Sigmoid colon (tissue), 7 donors: ENCODE results near the gene LPCAT1. TPM values are rescaled to one million over a fixed set of nuclear protein-coding genes. Genes with fewer than 3 reads are reported as not detected.

Experiments
- DNase-seq: peaks from one replicate; pipeline ENCODE4 v3.0.0-alpha.2; 2019
- H3K27ac ChIP-seq, 4 donors: fragments of 200-600 bp; sonication (generic); one replicate each; pipeline ENCODE4 v1.5.1; 2016 to 2019; ENCODE audit warnings: mild to moderate bottlenecking in 1 of 4
- H3K27me3 ChIP-seq, 3 donors: fragments of 200-600 bp; sonication (generic); one replicate each; pipeline ENCODE4 v1.5.1; 2019; ENCODE audit warnings: mild to moderate bottlenecking in 1 of 3
- H3K36me3 ChIP-seq, 4 donors: fragments of 200-600 bp; sonication (generic); one replicate each; pipeline ENCODE4 v1.5.1; 2016 to 2019
- H3K4me1 ChIP-seq, 4 donors: fragments of 200-600 bp; sonication (generic); one replicate each; pipeline ENCODE4 v1.5.1; 2017 to 2019
- H3K4me3 ChIP-seq, 4 donors: fragments of 200-600 bp; sonication (generic); one replicate each; pipeline ENCODE4 v1.5.1; 2017 to 2019; ENCODE audit warnings: mild to moderate bottlenecking in 2 of 4, moderate library complexity in 1 of 4
- H3K9me3 ChIP-seq, 4 donors: fragments of 200-600 bp in 3 of 4; sonication (generic) in 3 of 4; one replicate each; pipeline versions ENCODE4 v1.5.1 to v1.6.1; 2013 to 2019
- CTCF ChIP-seq, 4 experiments: fragments of 450-650 bp in 3 of 4; fragments of 200-600 bp in 1 of 4; IDR thresholded peaks; one replicate each; pipeline ENCODE4 v1.5.1; 2016 to 2019; ENCODE audit warnings: antibody characterized with exemption in 4 of 4, mild to moderate bottlenecking in 3 of 4, moderate library complexity in 2 of 4
- EP300 ChIP-seq, 4 donors: sonication (generic); formaldehyde crosslinking; IDR thresholded peaks; one replicate each; pipeline ENCODE4 v1.6.1; 2017; ENCODE audit warnings: antibody characterized with exemption in 4 of 4
- POLR2A ChIP-seq, 2 donors: fragments of 450-650 bp; IDR thresholded peaks; one replicate each; pipeline ENCODE4 v1.6.1; 2016; ENCODE audit warnings: antibody characterized with exemption in 2 of 2, mild to moderate bottlenecking in 2 of 2, moderate library complexity in 2 of 2
- POLR2AphosphoS5 ChIP-seq, 4 donors: sonication (generic); formaldehyde crosslinking; IDR thresholded peaks; one replicate each; pipeline ENCODE4 v1.6.1; 2017; ENCODE audit warnings: antibody characterized with exemption in 4 of 4
- WGBS, 2 donors: extraction: QIAGEN DNeasy Blood & Tissue Kit; methylation state at CpG; one replicate each; pipeline ENCODE4 v1.1.7; 2013; 5-methylcytosine and 5-hydroxymethylcytosine counted together
- intact Hi-C: fragments of 100-400 bp; cut with DNase I; formaldehyde crosslinking; loops from one replicate; pipeline ENCODE4 v1.15.1; 2023
- polyA plus RNA-seq, 3 donors: library from polyadenylated mRNA; stranded (reverse); fragments of 200-250 nt; gene quantifications; one replicate each; pipeline ENCODE4 v1.2.3, GENCODE V29; 2013
- total RNA-seq, 4 donors: library from RNA; depleted of rRNA; stranded (reverse); fragments of >200 nt; gene quantifications; one replicate each; pipeline ENCODE4 v1.1.0, GENCODE V29; 2016
- donor health status: healthy with polysubstance abuse.
- donor health status: Bipolar disorder and iron deficiency.
- donor health status: healthy.

Gene LPCAT1
- total and polyA plus RNA-seq, 7 donors: 4.2 to 35.1 (median 22.2) TPM

DNA sequence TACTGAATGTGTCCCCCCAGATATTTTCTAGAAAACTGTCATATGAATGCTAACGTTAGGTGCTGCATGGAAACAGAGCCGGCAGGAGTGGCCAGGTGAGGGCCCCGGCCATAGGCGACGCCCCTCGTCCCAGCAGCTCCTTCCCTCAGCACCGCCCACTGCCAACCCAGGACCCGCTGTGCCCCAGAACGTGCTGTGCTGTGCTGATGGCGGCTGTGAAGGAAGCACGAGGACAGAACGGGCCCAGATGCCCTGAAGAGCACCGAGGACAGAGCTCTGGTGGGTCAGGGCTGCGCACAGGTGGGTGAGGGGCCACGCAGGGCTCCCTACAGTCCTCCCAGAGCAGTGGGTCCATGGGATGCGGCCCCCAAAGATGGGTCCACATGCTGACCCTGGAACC, 30.3 kb downstream of the LPCAT1 start:
- H3K36me3 ChIP-seq: peaks cover 0 to 60% (median 15%) of the 10 kb centered on the region in 4 donors
- 90 to 91% methylated on average over 16 of the region's 16 CpGs for WGBS, 2 donors

DNA sequence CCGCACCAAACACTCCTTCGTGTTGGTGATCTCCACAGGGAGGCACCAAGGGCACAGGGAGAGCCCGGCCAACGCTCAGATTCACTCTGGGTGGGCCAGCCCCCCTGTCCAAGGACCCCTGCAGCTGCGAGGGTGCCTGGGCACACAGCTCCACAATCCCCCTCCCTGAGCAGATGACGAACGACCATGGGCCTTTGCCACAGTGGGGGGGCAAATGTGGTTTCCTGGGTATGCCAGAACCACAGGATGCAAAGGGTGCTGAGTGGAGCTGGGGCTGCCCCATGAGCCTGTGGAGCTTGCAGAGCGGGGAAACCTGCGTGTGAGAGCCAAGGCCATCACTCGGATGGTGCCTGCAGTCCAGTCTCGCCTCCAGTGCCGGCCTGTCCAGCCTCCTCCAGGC, 31.0 kb downstream of the LPCAT1 start:
- H3K27ac ChIP-seq: no peak overlapping the region
- H3K36me3 ChIP-seq: peaks cover 2 to 66% (median 15%) of the 10 kb centered on the region in 4 donors
- 79 to 89% methylated on average over 12 of the region's 12 CpGs for WGBS, 2 donors
- intact Hi-C loops: no loop called here
- H3K27me3 ChIP-seq: no peaks in the 10 kb centered on the region
- H3K9me3 ChIP-seq: no peaks in the 10 kb centered on the region
- peaks cover 0 to 10% (median 7%) of the 10 kb centered on the region in 4 donors for H3K4me1 ChIP-seq
- no peak for DNase-seq
- no peak for TF ChIP-seq EP300 (IDR thresholded peaks at IDR 0.05)
- no peak overlapping the region for H3K4me3 ChIP-seq

More for the DNA sequence above, 30.3 kb downstream of the LPCAT1 start:
- Histone ChIP-seq H3K9me3 (no peaks in the 10 kb centered on the region), H3K27ac (no peak overlapping the region), H3K4me3 (no peak overlapping the region), H3K27me3 (no peaks in the 10 kb centered on the region), H3K4me1 (peaks cover 0 to 10% (median 7%) of the 10 kb centered on the region in 4 donors)
- intact Hi-C loops: no loop called here
- no peak for DNase-seq
- TF ChIP-seq POLR2A (IDR thresholded peaks at IDR 0.05) (no peak), CTCF (IDR thresholded peaks at IDR 0.05) (no peak), POLR2AphosphoS5 (IDR thresholded peaks at IDR 0.05) (no peak), EP300 (IDR thresholded peaks at IDR 0.05) (no peak)

- no peaks in the 10 kb centered on the region for H3K9me3 ChIP-seq
- no peaks in the 10 kb centered on the region for H3K27me3 ChIP-seq
- WGBS, 2 donors: 75 to 88% methylated on average over 12 of the region's 12 CpGs
- H3K4me1 ChIP-seq: no peaks in the 10 kb centered on the region
- peaks cover 14 to 90% (median 36%) of the 10 kb centered on the region in 4 donors for H3K36me3 ChIP-seq
- no peak for TF ChIP-seq POLR2A (IDR thresholded peaks at IDR 0.05)
- TF ChIP-seq POLR2AphosphoS5 (IDR thresholded peaks at IDR 0.05): no peak
- TF ChIP-seq CTCF (IDR thresholded peaks at IDR 0.05): no peak
- TF ChIP-seq EP300 (IDR thresholded peaks at IDR 0.05): no peak
- H3K27ac ChIP-seq: no peak overlapping the region
- no peak for DNase-seq
- no peak overlapping the region for H3K4me3 ChIP-seq
- intact Hi-C loops: no loop called here
Measured at GRCh38 chr5:1490376-1490775, 33.4 kb downstream of the LPCAT1 start.

DNA sequence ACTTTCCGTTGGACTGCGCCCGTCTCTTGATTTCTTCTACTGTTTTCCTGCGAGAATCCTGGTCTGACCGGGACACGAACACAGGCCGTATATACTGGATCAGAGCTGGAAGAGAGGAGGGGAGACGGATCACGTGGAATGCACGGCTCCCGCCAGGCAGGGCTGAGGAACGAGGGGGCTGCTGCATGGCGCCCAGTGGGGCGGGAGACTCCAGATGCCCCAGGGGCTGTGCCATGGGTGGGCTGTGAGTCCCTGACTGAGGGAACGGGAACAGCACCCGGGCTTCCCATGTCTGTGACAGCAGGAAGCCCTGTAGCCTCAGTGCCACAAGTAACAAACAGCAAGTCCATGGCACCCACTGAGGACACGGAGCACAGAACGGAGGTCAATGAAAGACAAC, 34.0 kb downstream of the LPCAT1 start:
- 93% methylated on average over 18 of the region's 18 CpGs for WGBS, 2 donors
- Histone ChIP-seq H3K36me3 (peaks cover 14 to 88% (median 36%) of the 10 kb centered on the region in 4 donors), H3K4me1 (no peaks in the 10 kb centered on the region), H3K9me3 (no peaks in the 10 kb centered on the region), H3K4me3 (no peak overlapping the region), H3K27me3 (no peaks in the 10 kb centered on the region), H3K27ac (no peak overlapping the region)
- DNase-seq: no peak
- intact Hi-C loops: loop anchor here (10.0 kb wide), 1 partner anchor 325 kb away; no protein-coding TSS in a partner anchor
- TF ChIP-seq EP300 (IDR thresholded peaks at IDR 0.05): no peak
- TF ChIP-seq CTCF (IDR thresholded peaks at IDR 0.05): no peak
- TF ChIP-seq POLR2AphosphoS5 (IDR thresholded peaks at IDR 0.05): no peak
- no peak for TF ChIP-seq POLR2A (IDR thresholded peaks at IDR 0.05)

DNA sequence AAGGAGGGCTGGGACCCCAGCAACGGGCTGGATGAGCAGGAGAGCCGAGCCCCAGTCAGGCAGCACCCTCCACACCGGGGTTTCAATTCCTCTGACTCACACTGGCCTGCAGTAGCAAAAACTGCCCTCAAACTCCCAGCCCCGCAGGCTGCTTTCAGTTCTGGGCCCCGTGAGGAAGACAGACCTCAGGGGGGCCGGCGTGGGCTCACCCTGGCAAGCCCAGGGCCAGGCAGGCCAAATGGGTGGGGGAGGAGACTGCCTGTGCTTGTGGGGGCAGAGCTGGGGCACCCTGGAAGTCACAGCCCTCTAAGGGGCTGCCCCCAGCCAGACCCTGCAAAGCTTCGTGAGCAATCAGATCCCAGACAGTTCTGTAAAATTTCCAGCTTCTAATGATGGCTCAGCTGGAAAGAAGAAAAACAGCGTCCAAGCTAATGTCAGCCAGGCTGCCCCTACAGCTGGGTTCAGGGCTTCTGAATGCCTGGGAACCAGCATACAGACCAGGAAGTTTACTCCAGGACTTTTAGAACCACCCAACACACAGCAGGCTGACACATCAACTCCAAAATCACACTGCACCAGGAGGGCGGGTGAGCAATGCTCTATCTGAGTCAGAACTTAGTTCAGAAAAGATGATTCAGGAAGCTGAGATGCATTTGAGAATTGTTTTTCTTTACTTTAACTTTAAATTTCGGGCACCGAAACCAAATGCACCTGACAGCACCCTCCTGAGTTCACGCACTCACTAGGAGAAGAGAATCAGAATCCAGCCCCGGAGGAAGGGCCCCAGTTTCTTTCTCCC, 34.7 kb downstream of the LPCAT1 start:
- Histone ChIP-seq H3K4me1 (no peaks in the 10 kb centered on the region), H3K36me3 (peaks cover 14 to 81% (median 36%) of the 10 kb centered on the region in 4 donors), H3K4me3 (no peak overlapping the region), H3K27me3 (no peaks in the 10 kb centered on the region), H3K9me3 (no peaks in the 10 kb centered on the region), H3K27ac (no peak overlapping the region)
- intact Hi-C loops: loop anchor here (10.0 kb wide), 1 partner anchor 324 kb away; no protein-coding TSS in a partner anchor
- no peak for DNase-seq
- WGBS, 2 donors: 63 to 77% methylated on average over 14 of the region's 14 CpGs
- TF ChIP-seq CTCF (IDR thresholded peaks at IDR 0.05) (no peak), POLR2A (IDR thresholded peaks at IDR 0.05) (no peak), POLR2AphosphoS5 (IDR thresholded peaks at IDR 0.05) (no peak), EP300 (IDR thresholded peaks at IDR 0.05) (no peak)
